NT2/D1 (cell line): ENCODE measurements around the gene TOM1L2.

Source experiments
- YY1 ChIP-seq: IDR thresholded peaks from 2 replicates; pipeline ENCODE4 v1.6.1; 2011; ENCODE audit not compliant: insufficient read length, insufficient read depth
- ZNF274 ChIP-seq: IDR thresholded peaks from 2 replicates; pipeline ENCODE4 v1.6.1; 2011; ENCODE audit warnings: mild to moderate bottlenecking, low read depth, low read length

DNA sequence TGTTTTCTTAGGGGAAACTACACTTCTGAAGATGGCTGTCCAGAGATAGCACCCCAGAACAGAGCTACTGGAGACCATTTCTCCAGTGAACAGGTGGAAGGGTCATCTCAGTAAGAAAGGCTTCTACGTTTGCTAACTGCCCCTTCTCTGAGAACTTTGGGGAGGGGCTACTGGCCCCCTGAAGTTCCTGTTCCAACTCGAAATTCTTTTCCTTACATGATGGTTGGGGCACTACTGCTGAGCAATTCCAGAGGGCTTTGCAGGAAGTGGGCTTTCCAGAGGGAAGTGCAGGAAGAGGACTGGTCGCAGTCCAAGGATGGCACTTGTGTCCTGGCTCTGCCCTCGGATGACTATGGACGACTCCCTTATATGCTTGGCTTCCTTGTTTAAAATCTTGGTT is 31.2 kb downstream of the TOM1L2 start:
- TF ChIP-seq YY1, result no peak
- no peak for TF ChIP-seq ZNF274
